Astrocyte (in vitro differentiated cells and primary cell): ENCODE measurements around the gene OR1A1. TPM values are rescaled to one million over a fixed set of nuclear protein-coding genes. Genes with fewer than 3 reads are reported as not detected.
"Not testable (repeated sequence)": the region's sequence is repeated elsewhere in the genome, so short reads cannot be mapped to it uniquely, and the experiment has no call there.

Experiments used
- DNase-seq: peaks from one replicate; pipeline ENCODE4 v3.0.0-alpha.2; 2010; ENCODE audit warnings: low read depth
- FAIRE-seq: peaks from 2 replicates; lab custom pipeline; 2011; peaks lifted over from hg19 to GRCh38; lab: Jason Lieb, UNC
- H2AFZ ChIP-seq: 2 replicates; pipeline ENCODE4 v1.6.0; 2012; ENCODE audit warnings: low read depth, low read length, inconsistent platforms
- H3K27ac ChIP-seq: 2 replicates; pipeline ENCODE4 v1.5.1; 2011; ENCODE audit warnings: low read depth, low read length, inconsistent platforms
- H3K27me3 ChIP-seq: 2 replicates; pipeline ENCODE4 v1.6.0; 2011; ENCODE audit warnings: low read length, inconsistent platforms; ENCODE audit not compliant: insufficient read depth
- H3K36me3 ChIP-seq: 2 replicates; pipeline ENCODE4 v1.5.1; 2011; ENCODE audit warnings: low read length, inconsistent platforms; ENCODE audit not compliant: insufficient read depth
- H3K4me1 ChIP-seq: 2 replicates; pipeline ENCODE4 v1.5.1; 2011; ENCODE audit warnings: low read length, inconsistent platforms; ENCODE audit not compliant: insufficient read depth
- H3K4me2 ChIP-seq: 2 replicates; pipeline ENCODE4 v1.6.0; 2012; ENCODE audit warnings: low read length, inconsistent platforms
- H3K4me3 ChIP-seq: 2 replicates; pipeline ENCODE4 v1.5.1; 2011; ENCODE audit warnings: low read depth, mild to moderate bottlenecking, low read length, inconsistent platforms; ENCODE audit not compliant: insufficient read depth
- H3K79me2 ChIP-seq: 2 replicates; pipeline ENCODE4 v1.6.0; 2012; ENCODE audit warnings: mild to moderate bottlenecking, low read length, inconsistent platforms; ENCODE audit not compliant: insufficient read depth
- H3K9ac ChIP-seq: 2 replicates; pipeline ENCODE4 v1.6.0; 2012; ENCODE audit warnings: mild to moderate bottlenecking, low read length, inconsistent platforms
- H3K9me3 ChIP-seq: 2 replicates; pipeline ENCODE4 v1.5.1; 2012; ENCODE audit warnings: low read depth, mild to moderate bottlenecking, low read length, inconsistent platforms; ENCODE audit not compliant: insufficient read depth
- H4K20me1 ChIP-seq: 2 replicates; pipeline ENCODE4 v1.6.0; 2012; ENCODE audit warnings: low read length, inconsistent platforms; ENCODE audit not compliant: insufficient read depth
- H3K27ac Mint-ChIP-seq: one replicate; pipeline ENCODE4 v1.8.0; 2021; ENCODE audit warnings: mild to moderate bottlenecking, mixed read lengths; ENCODE audit not compliant: unreplicated experiment
- H3K27me3 Mint-ChIP-seq: one replicate; pipeline ENCODE4 v1.8.0; 2021; ENCODE audit warnings: low read depth, mixed read lengths; ENCODE audit not compliant: unreplicated experiment
- H3K36me3 Mint-ChIP-seq: one replicate; pipeline ENCODE4 v1.8.0; 2021; ENCODE audit warnings: low read depth, mixed read lengths; ENCODE audit not compliant: unreplicated experiment
- H3K4me1 Mint-ChIP-seq: one replicate; pipeline ENCODE4 v1.8.0; 2021; ENCODE audit warnings: low read depth, mixed read lengths; ENCODE audit not compliant: unreplicated experiment
- H3K4me3 Mint-ChIP-seq: one replicate; pipeline ENCODE4 v1.8.0; 2021; ENCODE audit warnings: mild to moderate bottlenecking, moderate library complexity, mixed read lengths; ENCODE audit not compliant: unreplicated experiment
- H3K9me3 Mint-ChIP-seq: one replicate; pipeline ENCODE4 v1.8.0; 2021; ENCODE audit warnings: mild to moderate bottlenecking, mixed read lengths; ENCODE audit not compliant: unreplicated experiment
- CTCF ChIP-seq: IDR thresholded peaks from 2 replicates; pipeline ENCODE4 v1.5.1; 2011; ENCODE audit warnings: low read depth, mild to moderate bottlenecking, inconsistent platforms, low read length, moderate library complexity; ENCODE audit not compliant: insufficient read depth
- EZH2 ChIP-seq: IDR thresholded peaks from 2 replicates; pipeline ENCODE4 v1.6.1; 2012; ENCODE audit warnings: mild to moderate bottlenecking, low read length, inconsistent platforms; ENCODE audit not compliant: insufficient read depth
- total RNA-seq: library from RNA; stranded (reverse); gene quantifications from 2 replicates; pipeline ENCODE4 v1.2.1, GENCODE V29; 2021

The OR1A1 gene
- total RNA-seq, 1 donor from 2014 or later, result not detected

- Histone ChIP-seq H2AFZ (no peak overlapping the region), H3K36me3 (no peaks in the 10 kb centered on the region), H3K27ac (no peak overlapping the region), H3K4me2 (no peak overlapping the region), H3K79me2 (no peaks in the 10 kb centered on the region), H3K4me1 (no peaks in the 10 kb centered on the region), H4K20me1 (no peaks in the 10 kb centered on the region), H3K9ac (no peak overlapping the region), H3K27me3 (no peaks in the 10 kb centered on the region), H3K4me3 (no peak overlapping the region), H3K9me3 (no peaks in the 10 kb centered on the region)
- Mint-ChIP-seq H3K4me1 (no peaks in the 10 kb centered on the region), H3K27ac (no peak overlapping the region), H3K4me3 (no peak overlapping the region), H3K36me3 (no peaks in the 10 kb centered on the region), H3K9me3 (peaks cover 2% of the 10 kb centered on the region), H3K27me3 (peaks cover 9% of the 10 kb centered on the region)
- TF ChIP-seq EZH2 (no peak), CTCF (no peak)
- DNase-seq (no peak), FAIRE-seq (no peak)
Measured at GRCh38 chr17:3222505-3222904, 15.0 kb downstream of the OR1A1 start.

GRCh38 chr17:3224721-3225352, 17.4 kb downstream of the OR1A1 start:
- not testable (repeated sequence) for H3K27ac Mint-ChIP-seq, H3K4me1 Mint-ChIP-seq, H3K9me3 Mint-ChIP-seq

GRCh38 chr17:3232300-3232699, 24.8 kb downstream of the OR1A1 start:
- not testable (repeated sequence) for H3K36me3 ChIP-seq, H3K27ac ChIP-seq, H3K27me3 ChIP-seq, H3K9me3 Mint-ChIP-seq, H4K20me1 ChIP-seq, H3K27me3 Mint-ChIP-seq, H2AFZ ChIP-seq, H3K36me3 Mint-ChIP-seq, H3K4me1 Mint-ChIP-seq, H3K4me2 ChIP-seq, H3K4me1 ChIP-seq, H3K4me3 ChIP-seq, FAIRE-seq, H3K79me2 ChIP-seq, H3K27ac Mint-ChIP-seq, H3K4me3 Mint-ChIP-seq, H3K9me3 ChIP-seq, H3K9ac ChIP-seq, DNase-seq

More at GRCh38 chr17:3224721-3225352, 17.4 kb downstream of the OR1A1 start:
- H3K4me1 ChIP-seq, H3K27me3 Mint-ChIP-seq, H3K36me3 Mint-ChIP-seq, H3K4me3 ChIP-seq, H3K27ac ChIP-seq, DNase-seq, H3K4me2 ChIP-seq, H3K27me3 ChIP-seq, H3K79me2 ChIP-seq, H3K4me3 Mint-ChIP-seq, H2AFZ ChIP-seq, H4K20me1 ChIP-seq, H3K9ac ChIP-seq, FAIRE-seq, H3K9me3 ChIP-seq, H3K36me3 ChIP-seq: not testable (repeated sequence)

- not testable (repeated sequence) for H3K79me2 ChIP-seq, H3K27ac ChIP-seq, H2AFZ ChIP-seq, H3K4me3 Mint-ChIP-seq, H3K4me2 ChIP-seq, H3K27me3 Mint-ChIP-seq, H3K4me1 ChIP-seq, DNase-seq, H3K4me1 Mint-ChIP-seq, H3K36me3 Mint-ChIP-seq, H4K20me1 ChIP-seq, H3K9me3 ChIP-seq, FAIRE-seq, H3K4me3 ChIP-seq, H3K9ac ChIP-seq, H3K9me3 Mint-ChIP-seq, H3K36me3 ChIP-seq, H3K27ac Mint-ChIP-seq, H3K27me3 ChIP-seq
Measured at GRCh38 chr17:3238685-3239084, 31.2 kb downstream of the OR1A1 start.

GRCh38 chr17:3241044-3241443, 33.6 kb downstream of the OR1A1 start:
- not testable (repeated sequence) for H3K27ac Mint-ChIP-seq, H3K4me3 ChIP-seq, H3K27me3 Mint-ChIP-seq, H3K4me3 Mint-ChIP-seq, H3K9me3 Mint-ChIP-seq, H2AFZ ChIP-seq, H3K36me3 Mint-ChIP-seq, H3K27me3 ChIP-seq, H3K27ac ChIP-seq, H3K4me2 ChIP-seq, H3K79me2 ChIP-seq, H3K4me1 ChIP-seq, FAIRE-seq, H3K36me3 ChIP-seq, H3K9ac ChIP-seq, H4K20me1 ChIP-seq, DNase-seq, H3K4me1 Mint-ChIP-seq, H3K9me3 ChIP-seq
